ENCODE results near the gene ECT2L.

Gene ECT2L

GRCh38 chr6:138806889-138807288 is 11.0 kb downstream of the ECT2L start:
- no peak for DNase-seq

- DNase-seq: no peak
Observed at GRCh38 chr6:138809677-138810076, 13.8 kb downstream of the ECT2L start.

- no peak for DNase-seq
Observed at GRCh38 chr6:138811866-138812265, 16.0 kb downstream of the ECT2L start.

- no peak for DNase-seq
Observed at GRCh38 chr6:138814179-138814834, 18.4 kb downstream of the ECT2L start.

GRCh38 chr6:138815221-138815620 is 19.3 kb downstream of the ECT2L start:
- peak; percentile 65 for DNase-seq

GRCh38 chr6:138815797-138816528 is 20.1 kb downstream of the ECT2L start:
- DNase-seq: peak; percentile 49

GRCh38 chr6:138817799-138818198 is 21.9 kb downstream of the ECT2L start:
- no peak for DNase-seq

- no peak for DNase-seq
Observed at GRCh38 chr6:138818496-138819194, 22.8 kb downstream of the ECT2L start.

- DNase-seq: no peak
Observed at GRCh38 chr6:138821519-138821918, 25.6 kb downstream of the ECT2L start.

GRCh38 chr6:138824482-138825144 is 28.7 kb downstream of the ECT2L start:
- no peak for DNase-seq

GRCh38 chr6:138830248-138830647 is 34.4 kb downstream of the ECT2L start:
- no peak for DNase-seq

- no peak for DNase-seq
Observed at GRCh38 chr6:138832182-138832581, 36.3 kb downstream of the ECT2L start.

- DNase-seq: peak; percentile 79
Observed at GRCh38 chr6:138833816-138834539, 38.1 kb downstream of the ECT2L start.

GRCh38 chr6:138837246-138837645 is 41.4 kb downstream of the ECT2L start:
- DNase-seq: no peak

GRCh38 chr6:138844192-138844591 is 48.3 kb downstream of the ECT2L start:
- DNase-seq: no peak

- no peak for DNase-seq
Observed at GRCh38 chr6:138847884-138848283, 52.0 kb downstream of the ECT2L start.

GRCh38 chr6:138848461-138848860 is 52.6 kb downstream of the ECT2L start:
- no peak for DNase-seq

- DNase-seq: no peak
Observed at GRCh38 chr6:138849791-138850190, 53.9 kb downstream of the ECT2L start.

GRCh38 chr6:138856654-138857053 is 60.8 kb downstream of the ECT2L start:
- DNase-seq: no peak

- no peak for DNase-seq
Observed at GRCh38 chr6:138857775-138858174, 61.9 kb downstream of the ECT2L start.

- no peak for DNase-seq
Observed at GRCh38 chr6:138862456-138862855, 66.6 kb downstream of the ECT2L start.

- DNase-seq: no peak
Observed at GRCh38 chr6:138863321-138863720, 67.4 kb downstream of the ECT2L start.

Data from NCI-H524 treated with DMSO at 0.1 percent for 48 hours (cell line).